ENCODE data around the gene CXCR6.

Gene CXCR6

DNA sequence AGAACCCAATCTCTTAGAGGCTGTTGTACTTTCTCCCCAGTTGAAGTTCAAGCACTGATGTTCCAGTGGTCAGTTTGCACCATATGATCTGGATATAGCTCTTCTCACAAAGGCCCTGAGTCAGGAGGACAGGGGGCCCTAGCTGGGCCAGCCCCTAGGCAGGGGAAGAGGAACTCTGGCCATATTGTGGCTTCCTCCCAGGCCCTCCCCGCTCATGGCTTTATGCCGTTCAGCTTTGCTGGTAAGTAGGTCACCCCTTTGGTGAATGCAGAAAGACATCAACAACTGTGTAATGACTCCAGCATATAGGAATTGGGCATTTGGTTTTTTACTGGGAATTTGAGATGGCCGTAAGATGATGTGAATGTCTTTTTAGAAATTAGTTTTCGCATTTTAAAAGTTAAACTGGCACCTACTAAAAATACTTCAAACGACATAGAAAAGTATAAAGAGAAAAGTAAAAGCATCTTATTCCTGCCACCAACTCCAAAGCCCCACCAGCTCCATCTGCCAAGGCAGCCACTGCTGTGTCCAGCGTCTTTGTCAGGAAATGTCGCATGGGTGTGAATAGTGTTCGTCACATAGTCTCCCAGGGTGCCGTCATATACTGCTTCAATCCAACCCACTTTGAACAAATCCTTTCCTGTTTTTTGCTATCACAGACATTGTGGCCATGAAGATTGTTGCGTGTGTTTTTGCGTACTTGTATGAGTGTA, 31.6 kb upstream of the CXCR6 start:
- H3K4me3 Mint-ChIP-seq, result no peak overlapping the region

DNA sequence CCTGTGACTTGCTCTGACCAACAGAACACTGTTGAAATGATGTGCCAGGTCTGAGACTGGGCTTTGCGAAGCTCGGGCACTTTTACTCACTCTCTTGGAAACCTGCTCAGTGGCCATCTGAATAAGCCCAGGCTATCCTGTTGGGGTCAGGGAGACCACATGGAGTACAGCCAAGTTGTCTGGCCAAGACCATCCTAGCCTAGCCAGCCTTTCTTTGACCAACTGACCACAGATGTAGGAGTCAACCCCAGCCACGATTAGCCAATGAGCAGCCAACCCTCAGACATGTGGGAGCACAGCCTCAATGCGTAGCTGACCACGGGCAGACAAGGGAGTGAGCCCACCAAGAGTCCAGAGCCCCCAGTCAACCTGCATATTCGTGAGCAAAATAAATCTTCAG, 30.8 kb upstream of the CXCR6 start:
- H3K27ac Mint-ChIP-seq (ENCODE audit: low read depth), result no peak overlapping the region
- DNase-seq (ENCODE audit: low spot score in 2 of 2), result no peak

More for the DNA sequence above, 31.6 kb upstream of the CXCR6 start:
- no peaks in the 10 kb centered on the region for H3K9me3 Mint-ChIP-seq
- H3K27ac Mint-ChIP-seq (ENCODE audit: low read depth), result no peak overlapping the region
- peaks cover 15% of the 10 kb centered on the region for H3K36me3 Mint-ChIP-seq (ENCODE audit: insufficient read depth)
- peaks cover 52% of the 10 kb centered on the region for H3K4me1 Mint-ChIP-seq
- ATAC-seq (replicated peaks; ENCODE audit: extremely low read depth, poor library complexity, severe bottlenecking) (no peak), DNase-seq (ENCODE audit: low spot score in 2 of 2) (no peak)
- no peaks in the 10 kb centered on the region for H3K27me3 Mint-ChIP-seq

GRCh38 chr3:45914362-45915058, 28.8 kb upstream of the CXCR6 start:
- Mint-ChIP-seq H3K36me3 (ENCODE audit: insufficient read depth) (peaks cover 18% of the 10 kb centered on the region), H3K4me1 (peaks cover 37% of the 10 kb centered on the region), H3K27me3 (no peaks in the 10 kb centered on the region), H3K9me3 (no peaks in the 10 kb centered on the region), H3K27ac (ENCODE audit: low read depth) (peak overlapping the region; percentile 86), H3K4me3 (no peak overlapping the region)
- ATAC-seq (replicated peaks; ENCODE audit: extremely low read depth, poor library complexity, severe bottlenecking) (no peak), DNase-seq (ENCODE audit: low spot score in 2 of 2) (no peak)

More for the DNA sequence above, 30.8 kb upstream of the CXCR6 start:
- Mint-ChIP-seq H3K27me3 (no peaks in the 10 kb centered on the region), H3K4me1 (peaks cover 53% of the 10 kb centered on the region), H3K36me3 (ENCODE audit: insufficient read depth) (peaks cover 12% of the 10 kb centered on the region), H3K9me3 (no peaks in the 10 kb centered on the region), H3K4me3 (no peak overlapping the region)
- ATAC-seq (replicated peaks; ENCODE audit: extremely low read depth, poor library complexity, severe bottlenecking), result no peak

DNA sequence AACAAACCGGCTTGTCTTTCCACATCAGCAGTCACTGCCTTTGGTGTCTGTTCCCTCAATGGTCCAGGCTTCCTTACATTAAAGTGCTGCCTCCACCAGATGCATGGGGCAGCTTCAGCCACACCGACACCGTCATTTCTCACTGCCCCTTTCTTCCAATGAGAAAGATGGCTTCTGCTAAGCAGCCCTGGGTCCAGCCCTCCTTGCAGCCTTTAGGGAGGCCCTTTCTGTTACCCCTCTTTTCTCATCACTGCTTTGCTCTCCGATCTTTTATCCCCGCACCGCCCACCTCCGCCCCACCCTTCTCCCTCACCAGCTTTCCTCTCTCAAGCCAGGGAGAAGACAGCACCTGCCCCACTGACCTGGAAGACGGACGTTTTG, 28.2 kb upstream of the CXCR6 start:
- no peaks in the 10 kb centered on the region for H3K9me3 Mint-ChIP-seq
- ATAC-seq (replicated peaks; ENCODE audit: extremely low read depth, poor library complexity, severe bottlenecking), result no peak
- H3K27me3 Mint-ChIP-seq, result no peaks in the 10 kb centered on the region
- DNase-seq (ENCODE audit: low spot score in 2 of 2), result no peak
- peaks cover 18% of the 10 kb centered on the region for H3K36me3 Mint-ChIP-seq (ENCODE audit: insufficient read depth)
- peak overlapping the region; percentile 71 for H3K4me3 Mint-ChIP-seq
- H3K27ac Mint-ChIP-seq (ENCODE audit: low read depth), result peak overlapping the region; percentile 86
- H3K4me1 Mint-ChIP-seq, result peaks cover 31% of the 10 kb centered on the region

DNA sequence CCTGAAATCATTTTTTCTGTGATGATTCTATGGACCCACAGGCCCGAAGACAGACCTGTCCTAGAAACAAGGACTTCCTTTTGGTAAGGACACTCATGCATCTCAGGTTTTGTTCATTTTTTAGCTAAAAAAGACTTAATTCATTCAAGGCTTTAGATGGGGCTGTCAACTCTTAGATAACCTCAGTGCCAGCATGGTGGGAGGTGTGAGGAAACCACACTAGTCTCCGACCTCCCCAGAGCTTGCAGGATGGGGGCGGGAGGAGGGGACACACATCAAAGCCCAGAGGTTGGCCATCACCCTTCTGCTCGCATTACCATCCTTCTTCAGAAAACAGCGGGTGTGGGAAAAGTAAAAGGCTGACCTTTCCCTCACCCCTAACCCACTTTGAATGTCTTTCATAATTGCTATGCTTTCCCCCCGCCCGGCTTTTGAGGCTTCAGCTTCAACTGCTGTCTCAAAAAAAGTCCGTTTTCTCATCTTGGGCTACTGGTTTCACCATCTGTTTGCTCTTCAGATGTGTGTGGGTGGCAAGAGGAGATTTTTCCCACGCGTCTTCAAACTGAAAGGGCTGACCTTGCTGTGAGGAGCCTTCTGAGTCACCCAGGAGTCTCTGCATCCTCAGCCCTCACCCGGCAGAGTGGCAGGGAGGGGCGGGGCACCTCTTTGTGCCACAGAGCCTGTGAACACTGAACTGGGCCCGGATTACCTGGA, 27.6 kb upstream of the CXCR6 start:
- H3K27ac Mint-ChIP-seq (ENCODE audit: low read depth), result peak overlapping the region; percentile 86

DNA sequence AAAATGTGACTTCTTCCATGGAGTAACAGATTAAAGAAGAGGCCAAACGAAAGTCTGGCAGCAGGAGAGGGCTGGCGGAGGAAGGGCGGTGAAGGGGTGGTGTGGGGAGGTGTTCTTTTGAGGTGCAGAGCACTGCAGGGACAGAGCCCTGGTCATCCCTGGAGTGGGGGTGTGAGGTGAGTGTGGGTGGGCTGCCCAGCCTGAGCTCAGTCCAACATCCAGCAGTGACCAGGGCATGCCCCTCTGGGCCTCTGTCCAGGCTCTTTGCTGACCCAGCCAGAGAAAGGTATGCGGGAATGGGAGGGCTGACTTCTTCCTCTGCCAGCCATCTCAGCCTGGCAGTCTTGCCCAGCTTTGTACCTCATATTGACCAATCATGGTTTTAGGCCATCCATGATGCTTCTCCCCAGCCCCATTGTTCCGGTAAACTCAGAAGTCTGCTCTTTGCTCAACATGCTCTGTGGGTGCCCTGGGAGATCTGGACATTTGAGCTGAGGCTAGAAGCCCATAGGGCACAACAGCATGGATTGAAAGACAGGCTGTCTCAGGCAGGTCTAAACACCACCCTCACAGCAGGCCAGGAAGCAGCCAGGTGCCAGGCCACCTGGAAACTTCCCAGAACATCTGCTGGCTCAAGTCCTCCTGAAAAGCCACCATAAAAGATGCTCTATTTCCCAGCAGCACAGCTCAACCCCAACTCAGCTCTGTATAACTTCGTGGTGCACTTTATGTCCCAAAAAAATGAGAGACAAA, 25.9 kb upstream of the CXCR6 start:
- Mint-ChIP-seq H3K4me1 (peaks cover 42% of the 10 kb centered on the region), H3K4me3 (no peak overlapping the region), H3K9me3 (no peaks in the 10 kb centered on the region), H3K36me3 (ENCODE audit: insufficient read depth) (peaks cover 25% of the 10 kb centered on the region), H3K27ac (ENCODE audit: low read depth) (no peak overlapping the region), H3K27me3 (no peaks in the 10 kb centered on the region)
- DNase-seq (ENCODE audit: low spot score in 2 of 2) (no peak), ATAC-seq (replicated peaks; ENCODE audit: extremely low read depth, poor library complexity, severe bottlenecking) (no peak)

More for the DNA sequence above, 27.6 kb upstream of the CXCR6 start:
- H3K4me3 Mint-ChIP-seq, result peak overlapping the region; percentile 71
- H3K9me3 Mint-ChIP-seq, result no peaks in the 10 kb centered on the region
- H3K36me3 Mint-ChIP-seq (ENCODE audit: insufficient read depth), result peaks cover 20% of the 10 kb centered on the region
- DNase-seq (ENCODE audit: low spot score in 2 of 2), result peak; percentile 30 to 57
- ATAC-seq (replicated peaks; ENCODE audit: extremely low read depth, poor library complexity, severe bottlenecking), result peak; percentile 83
- H3K4me1 Mint-ChIP-seq, result peaks cover 32% of the 10 kb centered on the region
- no peaks in the 10 kb centered on the region for H3K27me3 Mint-ChIP-seq

DNA sequence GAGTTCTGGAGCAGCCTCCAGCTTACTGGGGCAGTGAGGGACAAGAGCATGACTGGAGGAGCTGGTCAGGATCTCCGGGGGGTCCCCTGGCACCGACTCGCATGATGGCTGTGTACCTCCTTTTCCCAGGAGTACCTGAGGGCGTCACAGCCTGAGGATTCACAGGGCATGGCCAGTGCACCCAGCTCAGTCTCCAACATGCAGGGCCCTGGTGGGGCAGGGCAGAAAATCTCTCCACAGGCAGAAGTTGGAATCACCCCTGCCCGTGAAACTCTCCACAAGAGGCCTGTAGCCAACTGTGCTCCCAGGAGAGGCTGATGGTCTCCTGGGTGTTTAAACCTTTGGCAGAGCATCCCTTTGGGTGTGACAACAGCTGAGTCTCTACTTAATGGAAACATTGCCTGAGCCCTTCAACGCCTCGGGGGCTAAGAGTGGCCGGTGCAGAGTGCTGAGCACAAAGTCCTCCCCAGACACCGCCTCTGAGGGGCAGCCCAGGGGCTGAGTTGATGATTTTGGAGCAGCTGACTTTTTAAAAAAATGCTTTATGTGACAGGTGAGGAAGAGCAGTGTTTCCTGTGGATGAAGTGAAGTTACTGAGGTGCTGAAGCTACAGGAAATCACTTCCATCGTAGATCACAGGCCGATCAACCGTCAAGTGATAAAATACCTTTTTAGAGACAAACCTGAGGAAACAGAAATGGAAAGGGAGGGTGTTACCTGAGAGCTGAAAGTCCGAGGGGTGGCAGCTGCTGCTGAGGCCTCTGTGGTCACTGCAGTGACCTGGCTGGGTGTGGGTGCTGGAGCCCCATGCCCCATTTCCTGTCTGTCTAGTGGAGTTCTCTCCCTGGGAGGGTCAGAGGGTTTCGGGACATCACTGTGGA, 21.9 kb upstream of the CXCR6 start:
- Mint-ChIP-seq H3K36me3 (ENCODE audit: insufficient read depth) (peaks cover 45% of the 10 kb centered on the region), H3K4me3 (no peak overlapping the region), H3K27ac (ENCODE audit: low read depth) (peak overlapping the region; percentile 94), H3K4me1 (peaks cover 39% of the 10 kb centered on the region), H3K27me3 (no peaks in the 10 kb centered on the region), H3K9me3 (no peaks in the 10 kb centered on the region)
- DNase-seq (ENCODE audit: low spot score in 2 of 2) (no peak), ATAC-seq (replicated peaks; ENCODE audit: extremely low read depth, poor library complexity, severe bottlenecking) (no peak)

- peaks cover 47% of the 10 kb centered on the region for H3K36me3 Mint-ChIP-seq (ENCODE audit: insufficient read depth)
- ATAC-seq (replicated peaks; ENCODE audit: extremely low read depth, poor library complexity, severe bottlenecking), result no peak
These were observed 21.3 kb upstream of the CXCR6 start for GRCh38 chr3:45922039-45922326.

DNA sequence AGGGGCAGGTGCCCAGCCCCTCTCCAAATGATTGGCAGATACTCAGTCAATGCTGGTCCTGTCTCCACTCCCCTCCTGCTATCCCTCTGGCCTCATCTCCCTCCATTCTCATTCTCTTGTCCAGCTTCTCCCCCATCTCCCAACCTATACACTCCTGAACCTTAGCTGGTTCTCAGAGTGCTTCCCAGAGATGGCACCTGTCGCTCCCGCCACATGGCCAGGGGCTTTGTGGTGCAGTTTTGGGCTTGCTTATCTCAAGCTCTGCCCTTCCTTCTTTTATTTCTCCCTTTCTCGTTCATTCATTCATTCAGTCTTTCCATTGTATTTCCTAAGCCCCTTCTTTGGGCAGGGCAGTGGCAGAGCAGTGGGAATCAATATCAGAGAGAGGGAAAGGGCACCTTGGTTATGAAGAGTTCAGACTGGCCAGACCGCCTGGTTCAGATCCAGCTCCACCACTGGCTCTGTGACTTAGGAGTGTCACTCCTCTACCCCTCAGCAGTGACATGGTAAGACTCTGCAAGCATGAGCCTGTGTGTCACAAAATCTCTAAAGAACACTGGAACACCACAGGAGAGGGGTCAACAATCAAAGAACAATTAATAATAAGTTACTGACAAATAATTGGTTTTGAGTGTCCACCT, 20.2 kb upstream of the CXCR6 start:
- Mint-ChIP-seq H3K36me3 (ENCODE audit: insufficient read depth) (peaks cover 49% of the 10 kb centered on the region), H3K27me3 (no peaks in the 10 kb centered on the region), H3K4me1 (peaks cover 33% of the 10 kb centered on the region), H3K4me3 (no peak overlapping the region), H3K9me3 (no peaks in the 10 kb centered on the region), H3K27ac (ENCODE audit: low read depth) (peak overlapping the region; percentile 35)
- DNase-seq (ENCODE audit: low spot score in 2 of 2) (no peak), ATAC-seq (replicated peaks; ENCODE audit: extremely low read depth, poor library complexity, severe bottlenecking) (no peak)

More at GRCh38 chr3:45922039-45922326, 21.3 kb upstream of the CXCR6 start:
- H3K27me3 Mint-ChIP-seq, result no peaks in the 10 kb centered on the region
- H3K9me3 Mint-ChIP-seq, result no peaks in the 10 kb centered on the region
- H3K4me1 Mint-ChIP-seq, result peaks cover 34% of the 10 kb centered on the region
- H3K27ac Mint-ChIP-seq (ENCODE audit: low read depth), result peak overlapping the region; percentile 94
- no peak overlapping the region for H3K4me3 Mint-ChIP-seq
- DNase-seq (ENCODE audit: low spot score in 2 of 2), result no peak

DNA sequence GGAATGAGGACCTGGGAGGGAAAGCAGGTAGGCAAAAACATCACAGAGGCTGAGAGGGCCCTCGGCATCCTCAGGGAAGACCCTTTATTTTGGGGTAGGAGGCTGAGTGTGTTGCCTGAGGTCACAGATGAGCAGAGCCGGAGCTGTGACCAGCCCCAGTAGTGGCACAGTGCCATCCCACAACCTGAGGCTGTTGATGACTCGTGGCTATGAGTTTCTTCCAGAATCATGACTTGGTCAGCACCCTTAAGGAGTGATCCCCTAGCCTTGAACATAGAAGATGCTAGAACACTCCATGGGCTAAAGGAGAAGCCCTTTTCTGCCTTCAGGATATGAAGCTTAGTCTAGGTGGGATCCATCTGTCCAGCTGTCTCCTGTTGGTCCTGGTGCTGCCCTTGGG, 19.5 kb upstream of the CXCR6 start:
- Mint-ChIP-seq H3K27me3 (no peaks in the 10 kb centered on the region), H3K9me3 (no peaks in the 10 kb centered on the region), H3K4me3 (no peak overlapping the region), H3K27ac (ENCODE audit: low read depth) (peak overlapping the region; percentile 35), H3K4me1 (peaks cover 35% of the 10 kb centered on the region), H3K36me3 (ENCODE audit: insufficient read depth) (peaks cover 52% of the 10 kb centered on the region)
- DNase-seq (ENCODE audit: low spot score in 2 of 2) (no peak), ATAC-seq (replicated peaks; ENCODE audit: extremely low read depth, poor library complexity, severe bottlenecking) (no peak)

GRCh38 chr3:45927881-45928280, 15.4 kb upstream of the CXCR6 start:
- DNase-seq (ENCODE audit: low spot score in 2 of 2) (no peak), ATAC-seq (replicated peaks; ENCODE audit: extremely low read depth, poor library complexity, severe bottlenecking) (no peak)
- no peaks in the 10 kb centered on the region for H3K27me3 Mint-ChIP-seq
- H3K27ac Mint-ChIP-seq (ENCODE audit: low read depth), result no peak overlapping the region
- no peak overlapping the region for H3K4me3 Mint-ChIP-seq
- H3K36me3 Mint-ChIP-seq (ENCODE audit: insufficient read depth), result peaks cover 76% of the 10 kb centered on the region
- H3K9me3 Mint-ChIP-seq, result no peaks in the 10 kb centered on the region
- H3K4me1 Mint-ChIP-seq, result peaks cover 25% of the 10 kb centered on the region

All from central memory CD8-positive, alpha-beta T cell (primary cell).